Gastroesophageal sphincter (tissue), 3 donors: ENCODE results near the gene POM121.
"Not testable (repeated sequence)": the region's sequence is repeated elsewhere in the genome, so short reads cannot be mapped to it uniquely, and the experiment has no call there.

Source experiments
- CTCF ChIP-seq, 4 experiments: fragments of 200-600 bp in 2 of 4; fragments of 450-650 bp in 2 of 4; sonication (generic) in 1 of 4; IDR thresholded peaks; one replicate each; pipeline ENCODE4 v1.5.1; 2017 to 2019; ENCODE audit warnings: antibody characterized with exemption in 4 of 4, mild to moderate bottlenecking in 2 of 4, moderate library complexity in 2 of 4
- POLR2A ChIP-seq, 2 donors: fragments of 450-650 bp; IDR thresholded peaks; one replicate each; pipeline ENCODE4 v1.6.1; 2017; ENCODE audit warnings: antibody characterized with exemption in 2 of 2, mild to moderate bottlenecking in 2 of 2, moderate library complexity in 1 of 2
- POLR2AphosphoS5 ChIP-seq: sonication (generic); formaldehyde crosslinking; IDR thresholded peaks from one replicate; pipeline ENCODE4 v1.6.1; 2017; ENCODE audit warnings: antibody characterized with exemption

- TF ChIP-seq CTCF (IDR thresholded peaks at IDR 0.05); POLR2AphosphoS5; POLR2A (IDR thresholded peaks at IDR 0.05): not testable (repeated sequence)
Observed at GRCh38 chr7:72963056-72963455, 38.2 kb downstream of the POM121 start.
